Loucy (cell line): Measurements from ENCODE around the gene ARHGAP40.

Source experiments
- H2AFZ ChIP-seq: fragments of 200-600 bp; sonication (generic); 2 replicates; pipeline ENCODE4 v1.6.0; 2016; ENCODE audit warnings: antibody characterized with exemption, mild to moderate bottlenecking, low read length, moderate library complexity
- H3F3A ChIP-seq: fragments of 200-600 bp; 2 replicates; pipeline ENCODE4 v1.6.0; 2016; ENCODE audit warnings: antibody characterized with exemption, low read depth, mild to moderate bottlenecking
- H3K27me3 ChIP-seq: fragments of 200-600 bp; sonication (generic); 2 replicates; pipeline ENCODE4 v1.6.1; 2014; ENCODE audit warnings: low read length, mild to moderate bottlenecking; ENCODE audit not compliant: insufficient read depth, poor library complexity, severe bottlenecking
- H3K36me3 ChIP-seq: fragments of 200-600 bp; sonication (generic); 2 replicates; pipeline ENCODE4 v1.6.1; 2016; ENCODE audit warnings: low read length; ENCODE audit not compliant: insufficient read depth
- H3K4me1 ChIP-seq: fragments of 200-600 bp; sonication (generic); 2 replicates; pipeline ENCODE4 v1.5.1; 2014; ENCODE audit warnings: low read length, mild to moderate bottlenecking; ENCODE audit not compliant: insufficient read depth, poor library complexity, severe bottlenecking
- H3K4me2 ChIP-seq: fragments of 200-600 bp; sonication (generic); 2 replicates; pipeline ENCODE4 v1.6.0; 2014; ENCODE audit warnings: antibody characterized with exemption, low read length, low read depth, mild to moderate bottlenecking; ENCODE audit not compliant: poor library complexity, severe bottlenecking
- H3K4me3 ChIP-seq: fragments of 200-600 bp; sonication (generic); 2 replicates; pipeline ENCODE4 v1.5.1; 2014; ENCODE audit warnings: low read length, mild to moderate bottlenecking, mixed read lengths; ENCODE audit not compliant: poor library complexity, severe bottlenecking
- H3K79me2 ChIP-seq: fragments of 200-600 bp; sonication (generic); 2 replicates; pipeline ENCODE4 v1.6.1; 2014; ENCODE audit warnings: low read length; ENCODE audit not compliant: insufficient read depth
- H3K9ac ChIP-seq: fragments of 200-600 bp; sonication (generic); 2 replicates; pipeline ENCODE4 v1.6.0; 2014; ENCODE audit warnings: mild to moderate bottlenecking, low read depth, low read length, moderate library complexity; ENCODE audit not compliant: poor library complexity, severe bottlenecking
- H3K9me2 ChIP-seq: fragments of 200-600 bp; sonication (generic); replicated peaks from 2 replicates; pipeline ENCODE4 v1.6.1; 2016; ENCODE audit warnings: low read depth, low read length, mixed read lengths
- H3K9me3 ChIP-seq: fragments of 200-600 bp; sonication (generic); 2 replicates; pipeline ENCODE4 v1.6.1; 2014; ENCODE audit warnings: mild to moderate bottlenecking, antibody characterized with exemption, low read length, low read depth; ENCODE audit not compliant: insufficient read depth
- H4K20me1 ChIP-seq: fragments of 200-600 bp; sonication (generic); 2 replicates; pipeline ENCODE4 v1.6.0; 2014; ENCODE audit warnings: antibody characterized with exemption, low read length, mild to moderate bottlenecking; ENCODE audit not compliant: insufficient read depth, poor library complexity, severe bottlenecking
- CTCF ChIP-seq: fragments of 200-600 bp; sonication (generic); conservative IDR thresholded peaks from 2 replicates; pipeline ENCODE4 v1.5.1; 2014; ENCODE audit warnings: mild to moderate bottlenecking, antibody characterized with exemption, low read length
- EZH2phosphoT487 ChIP-seq: fragments of 200-600 bp; IDR thresholded peaks from 2 replicates; pipeline ENCODE4 v1.6.1; 2018; ENCODE audit warnings: antibody characterized with exemption, mild to moderate bottlenecking, moderate library complexity, borderline replicate concordance

The ARHGAP40 gene

GRCh38 chr20:38659597-38659880 is 57.9 kb downstream of the ARHGAP40 start:
- Histone ChIP-seq H3K9ac (no peak overlapping the region), H3K4me1 (no peaks in the 10 kb centered on the region), H3K4me3 (no peak overlapping the region), H3K9me3 (no peaks in the 10 kb centered on the region), H3K27me3 (no peaks in the 10 kb centered on the region), H3K4me2 (no peak overlapping the region), H4K20me1 (no peaks in the 10 kb centered on the region), H3F3A (no peaks in the 10 kb centered on the region), H3K79me2 (no peaks in the 10 kb centered on the region), H3K9me2 (no peaks in the 10 kb centered on the region), H2AFZ (no peak overlapping the region), H3K36me3 (no peaks in the 10 kb centered on the region)
- TF ChIP-seq EZH2phosphoT487, result no peak
- TF ChIP-seq CTCF, result no peak

GRCh38 chr20:38660429-38660828 is 58.8 kb downstream of the ARHGAP40 start:
- no peak overlapping the region for H3K4me3 ChIP-seq
- no peak for TF ChIP-seq CTCF
- TF ChIP-seq EZH2phosphoT487, result no peak

GRCh38 chr20:38663660-38664059 is 62.1 kb downstream of the ARHGAP40 start:
- no peak overlapping the region for H3K4me3 ChIP-seq
- H3K27me3 ChIP-seq, result no peaks in the 10 kb centered on the region
- no peaks in the 10 kb centered on the region for H4K20me1 ChIP-seq
- H3K9me3 ChIP-seq, result no peaks in the 10 kb centered on the region
- TF ChIP-seq EZH2phosphoT487 (no peak), CTCF (no peak)
- H3K4me2 ChIP-seq, result no peak overlapping the region
- no peaks in the 10 kb centered on the region for H3F3A ChIP-seq
- no peak overlapping the region for H2AFZ ChIP-seq
- no peaks in the 10 kb centered on the region for H3K4me1 ChIP-seq
- no peaks in the 10 kb centered on the region for H3K36me3 ChIP-seq
- no peaks in the 10 kb centered on the region for H3K79me2 ChIP-seq
- no peaks in the 10 kb centered on the region for H3K9me2 ChIP-seq
- H3K9ac ChIP-seq, result no peak overlapping the region

More at GRCh38 chr20:38660429-38660828, 58.8 kb downstream of the ARHGAP40 start:
- Histone ChIP-seq H3K4me2 (no peak overlapping the region), H4K20me1 (no peaks in the 10 kb centered on the region), H3K27me3 (no peaks in the 10 kb centered on the region), H2AFZ (no peak overlapping the region), H3K9me2 (no peaks in the 10 kb centered on the region), H3K79me2 (no peaks in the 10 kb centered on the region), H3K9me3 (no peaks in the 10 kb centered on the region), H3K4me1 (no peaks in the 10 kb centered on the region), H3K9ac (no peak overlapping the region), H3F3A (no peaks in the 10 kb centered on the region), H3K36me3 (no peaks in the 10 kb centered on the region)
